ENCODE results near the gene TWNK.

Gene TWNK

GRCh38 chr10:100943508-100943907 lies 43.8 kb upstream of the TWNK start:
- no peak overlapping the region for H3K4me2 ChIP-seq (ENCODE audit: insufficient read depth, low read length)
- no peak; the same call in 2 of the 3 replicates for ATAC-seq (ENCODE audit: insufficient read depth, low read depth)
- H4K20me1 ChIP-seq (ENCODE audit: insufficient read depth, low read length), result no peaks in the 10 kb centered on the region
- peaks cover 92% of the 10 kb centered on the region for H3K36me3 ChIP-seq (ENCODE audit: insufficient read depth, low read length)
- TF ChIP-seq EZH2 (IDR thresholded peaks at IDR 0.05; ENCODE audit: borderline replicate concordance, low read depth, low read length, severe bottlenecking), result no peak
- TF ChIP-seq CTCF (IDR thresholded peaks at IDR 0.05; ENCODE audit: borderline replicate concordance, extremely low read depth, low read length, poor library complexity, severe bottlenecking), result no peak
- no peak overlapping the region for H3K9ac ChIP-seq (ENCODE audit: low read depth, low read length)
- no peak overlapping the region for H2AFZ ChIP-seq (ENCODE audit: low read depth, low read length)
- no peaks in the 10 kb centered on the region; the same call in 1 of the 2 replicates for H3K4me1 ChIP-seq (ENCODE audit: insufficient read depth, low read length)
- H3K9me3 ChIP-seq (ENCODE audit: insufficient read depth, low read length, severe bottlenecking), result no peaks in the 10 kb centered on the region
- H3K27me3 ChIP-seq (ENCODE audit: insufficient read depth, low read length, poor library complexity), result no peaks in the 10 kb centered on the region
- no peak for DNase-seq
- no peak overlapping the region for H3K27ac ChIP-seq (ENCODE audit: low read length)
- H3K4me3 ChIP-seq (ENCODE audit: low read depth in 1 of 2, low read length in 2 of 2), result no peak overlapping the region
- no peaks in the 10 kb centered on the region for H3K79me2 ChIP-seq (ENCODE audit: insufficient read depth, low read length)

GRCh38 chr10:100945754-100946153 lies 41.6 kb upstream of the TWNK start:
- no peak for TF ChIP-seq EZH2 (IDR thresholded peaks at IDR 0.05; ENCODE audit: borderline replicate concordance, low read depth, low read length, severe bottlenecking)
- TF ChIP-seq CTCF (IDR thresholded peaks at IDR 0.05; ENCODE audit: borderline replicate concordance, extremely low read depth, low read length, poor library complexity, severe bottlenecking), result no peak
- no peak for ATAC-seq (ENCODE audit: insufficient read depth, low read depth)
- DNase-seq, result no peak
- no peaks in the 10 kb centered on the region for H3K27me3 ChIP-seq (ENCODE audit: insufficient read depth, low read length, poor library complexity)
- no peak overlapping the region for H3K27ac ChIP-seq (ENCODE audit: low read length)
- no peak overlapping the region for H3K4me2 ChIP-seq (ENCODE audit: insufficient read depth, low read length)
- no peaks in the 10 kb centered on the region for H4K20me1 ChIP-seq (ENCODE audit: insufficient read depth, low read length)
- no peak overlapping the region for H3K4me3 ChIP-seq (ENCODE audit: low read depth in 1 of 2, low read length in 2 of 2)
- H3K9ac ChIP-seq (ENCODE audit: low read depth, low read length), result no peak overlapping the region
- H3K4me1 ChIP-seq (ENCODE audit: insufficient read depth, low read length), result no peaks in the 10 kb centered on the region; the same call in 1 of the 2 replicates
- peaks cover 94% of the 10 kb centered on the region for H3K36me3 ChIP-seq (ENCODE audit: insufficient read depth, low read length)
- H3K9me3 ChIP-seq (ENCODE audit: insufficient read depth, low read length, severe bottlenecking), result no peaks in the 10 kb centered on the region
- no peaks in the 10 kb centered on the region for H3K79me2 ChIP-seq (ENCODE audit: insufficient read depth, low read length)
- no peak overlapping the region for H2AFZ ChIP-seq (ENCODE audit: low read depth, low read length)

- Histone ChIP-seq H3K4me2 (ENCODE audit: insufficient read depth, low read length) (no peak overlapping the region), H3K79me2 (ENCODE audit: insufficient read depth, low read length) (no peaks in the 10 kb centered on the region), H3K36me3 (ENCODE audit: insufficient read depth, low read length) (peaks cover 79% of the 10 kb centered on the region), H3K27ac (ENCODE audit: low read length) (no peak overlapping the region), H3K4me3 (ENCODE audit: low read depth in 1 of 2, low read length in 2 of 2) (no peak overlapping the region), H3K9me3 (ENCODE audit: insufficient read depth, low read length, severe bottlenecking) (no peaks in the 10 kb centered on the region), H3K9ac (ENCODE audit: low read depth, low read length) (no peak overlapping the region), H2AFZ (ENCODE audit: low read depth, low read length) (no peak overlapping the region), H3K4me1 (ENCODE audit: insufficient read depth, low read length) (no peaks in the 10 kb centered on the region), H3K27me3 (ENCODE audit: insufficient read depth, low read length, poor library complexity) (no peaks in the 10 kb centered on the region), H4K20me1 (ENCODE audit: insufficient read depth, low read length) (no peaks in the 10 kb centered on the region)
- TF ChIP-seq EZH2 (IDR thresholded peaks at IDR 0.05; ENCODE audit: borderline replicate concordance, low read depth, low read length, severe bottlenecking) (no peak), CTCF (IDR thresholded peaks at IDR 0.05; ENCODE audit: borderline replicate concordance, extremely low read depth, low read length, poor library complexity, severe bottlenecking) (no peak)
- ATAC-seq (ENCODE audit: insufficient read depth, low read depth) (no peak), DNase-seq (no peak)
Observed at GRCh38 chr10:100948916-100949315, 38.4 kb upstream of the TWNK start.

GRCh38 chr10:100960251-100960650 lies 27.1 kb upstream of the TWNK start:
- no peak for TF ChIP-seq CTCF (IDR thresholded peaks at IDR 0.05; ENCODE audit: borderline replicate concordance, extremely low read depth, low read length, poor library complexity, severe bottlenecking)
- no peak for TF ChIP-seq EZH2 (IDR thresholded peaks at IDR 0.05; ENCODE audit: borderline replicate concordance, low read depth, low read length, severe bottlenecking)
- ATAC-seq (ENCODE audit: insufficient read depth, low read depth) (no peak), DNase-seq (no peak)
- Histone ChIP-seq H3K79me2 (ENCODE audit: insufficient read depth, low read length) (no peaks in the 10 kb centered on the region), H3K9me3 (ENCODE audit: insufficient read depth, low read length, severe bottlenecking) (no peaks in the 10 kb centered on the region), H3K27ac (ENCODE audit: low read length) (no peak overlapping the region), H3K9ac (ENCODE audit: low read depth, low read length) (no peak overlapping the region), H3K4me2 (ENCODE audit: insufficient read depth, low read length) (no peak overlapping the region), H4K20me1 (ENCODE audit: insufficient read depth, low read length) (no peaks in the 10 kb centered on the region), H3K4me3 (ENCODE audit: low read depth in 1 of 2, low read length in 2 of 2) (no peak overlapping the region), H2AFZ (ENCODE audit: low read depth, low read length) (no peak overlapping the region), H3K36me3 (ENCODE audit: insufficient read depth, low read length) (peaks cover 78% of the 10 kb centered on the region), H3K27me3 (ENCODE audit: insufficient read depth, low read length, poor library complexity) (no peaks in the 10 kb centered on the region), H3K4me1 (ENCODE audit: insufficient read depth, low read length) (no peaks in the 10 kb centered on the region)

Data from DND-41 (cell line).